Right lobe of liver (tissue), 4 donors: ENCODE results near the gene TDRD12.

Experiments
- POLR2A ChIP-seq: fragments of 450-650 bp; IDR thresholded peaks from one replicate; pipeline ENCODE4 v1.6.1; 2017; ENCODE audit warnings: antibody characterized with exemption, mild to moderate bottlenecking
- TF ChIP-seq, protein P1 (sequence below), 4 donors: fragments of 200-600 bp in 3 of 4; fragments of 450-650 bp in 1 of 4; IDR thresholded peaks; one replicate each; pipeline versions ENCODE4 v1.5.1 to v1.8.0; 2016 to 2022; ENCODE audit warnings: antibody characterized with exemption in 4 of 4, mild to moderate bottlenecking in 2 of 4
- donor health status: DM: no; HTN: no; CAD: no.
- donor health status: DM: no; HTN: no; CAD: no.
- donor health status: DM: no; HTN: yes; CAD: no.

DNA sequence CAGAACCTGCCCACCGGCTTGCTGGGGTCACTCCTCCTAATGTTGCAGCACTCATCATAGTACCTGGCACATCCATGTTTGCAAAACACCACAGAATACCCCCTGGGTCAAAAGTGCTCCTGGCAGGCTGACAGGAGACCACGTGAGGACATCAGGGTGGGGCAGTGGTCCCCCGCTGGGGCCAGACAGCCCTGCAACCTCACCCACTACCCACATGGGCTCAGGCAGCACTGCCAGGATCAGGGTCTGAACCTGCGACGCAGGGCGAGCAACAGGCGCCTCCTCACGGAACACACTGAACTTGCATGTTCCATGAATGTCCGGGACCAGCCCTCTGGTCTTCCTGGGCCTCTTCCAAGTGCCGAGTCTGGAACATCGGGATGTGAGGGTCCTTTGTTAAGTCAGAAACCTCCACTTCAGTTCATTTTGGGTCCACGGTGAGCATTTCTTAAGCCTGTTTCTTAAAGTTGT is 151.4 kb downstream of the TDRD12 start:
- TF ChIP-seq, protein P1, sequence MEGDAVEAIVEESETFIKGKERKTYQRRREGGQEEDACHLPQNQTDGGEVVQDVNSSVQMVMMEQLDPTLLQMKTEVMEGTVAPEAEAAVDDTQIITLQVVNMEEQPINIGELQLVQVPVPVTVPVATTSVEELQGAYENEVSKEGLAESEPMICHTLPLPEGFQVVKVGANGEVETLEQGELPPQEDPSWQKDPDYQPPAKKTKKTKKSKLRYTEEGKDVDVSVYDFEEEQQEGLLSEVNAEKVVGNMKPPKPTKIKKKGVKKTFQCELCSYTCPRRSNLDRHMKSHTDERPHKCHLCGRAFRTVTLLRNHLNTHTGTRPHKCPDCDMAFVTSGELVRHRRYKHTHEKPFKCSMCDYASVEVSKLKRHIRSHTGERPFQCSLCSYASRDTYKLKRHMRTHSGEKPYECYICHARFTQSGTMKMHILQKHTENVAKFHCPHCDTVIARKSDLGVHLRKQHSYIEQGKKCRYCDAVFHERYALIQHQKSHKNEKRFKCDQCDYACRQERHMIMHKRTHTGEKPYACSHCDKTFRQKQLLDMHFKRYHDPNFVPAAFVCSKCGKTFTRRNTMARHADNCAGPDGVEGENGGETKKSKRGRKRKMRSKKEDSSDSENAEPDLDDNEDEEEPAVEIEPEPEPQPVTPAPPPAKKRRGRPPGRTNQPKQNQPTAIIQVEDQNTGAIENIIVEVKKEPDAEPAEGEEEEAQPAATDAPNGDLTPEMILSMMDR (IDR thresholded peaks at IDR 0.05) = no peak
- TF ChIP-seq POLR2A = no peak
